Measurements from ENCODE around the gene PCYOX1L.

PCYOX1L gene, protein sequence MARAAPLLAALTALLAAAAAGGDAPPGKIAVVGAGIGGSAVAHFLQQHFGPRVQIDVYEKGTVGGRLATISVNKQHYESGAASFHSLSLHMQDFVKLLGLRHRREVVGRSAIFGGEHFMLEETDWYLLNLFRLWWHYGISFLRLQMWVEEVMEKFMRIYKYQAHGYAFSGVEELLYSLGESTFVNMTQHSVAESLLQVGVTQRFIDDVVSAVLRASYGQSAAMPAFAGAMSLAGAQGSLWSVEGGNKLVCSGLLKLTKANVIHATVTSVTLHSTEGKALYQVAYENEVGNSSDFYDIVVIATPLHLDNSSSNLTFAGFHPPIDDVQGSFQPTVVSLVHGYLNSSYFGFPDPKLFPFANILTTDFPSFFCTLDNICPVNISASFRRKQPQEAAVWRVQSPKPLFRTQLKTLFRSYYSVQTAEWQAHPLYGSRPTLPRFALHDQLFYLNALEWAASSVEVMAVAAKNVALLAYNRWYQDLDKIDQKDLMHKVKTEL

DNA sequence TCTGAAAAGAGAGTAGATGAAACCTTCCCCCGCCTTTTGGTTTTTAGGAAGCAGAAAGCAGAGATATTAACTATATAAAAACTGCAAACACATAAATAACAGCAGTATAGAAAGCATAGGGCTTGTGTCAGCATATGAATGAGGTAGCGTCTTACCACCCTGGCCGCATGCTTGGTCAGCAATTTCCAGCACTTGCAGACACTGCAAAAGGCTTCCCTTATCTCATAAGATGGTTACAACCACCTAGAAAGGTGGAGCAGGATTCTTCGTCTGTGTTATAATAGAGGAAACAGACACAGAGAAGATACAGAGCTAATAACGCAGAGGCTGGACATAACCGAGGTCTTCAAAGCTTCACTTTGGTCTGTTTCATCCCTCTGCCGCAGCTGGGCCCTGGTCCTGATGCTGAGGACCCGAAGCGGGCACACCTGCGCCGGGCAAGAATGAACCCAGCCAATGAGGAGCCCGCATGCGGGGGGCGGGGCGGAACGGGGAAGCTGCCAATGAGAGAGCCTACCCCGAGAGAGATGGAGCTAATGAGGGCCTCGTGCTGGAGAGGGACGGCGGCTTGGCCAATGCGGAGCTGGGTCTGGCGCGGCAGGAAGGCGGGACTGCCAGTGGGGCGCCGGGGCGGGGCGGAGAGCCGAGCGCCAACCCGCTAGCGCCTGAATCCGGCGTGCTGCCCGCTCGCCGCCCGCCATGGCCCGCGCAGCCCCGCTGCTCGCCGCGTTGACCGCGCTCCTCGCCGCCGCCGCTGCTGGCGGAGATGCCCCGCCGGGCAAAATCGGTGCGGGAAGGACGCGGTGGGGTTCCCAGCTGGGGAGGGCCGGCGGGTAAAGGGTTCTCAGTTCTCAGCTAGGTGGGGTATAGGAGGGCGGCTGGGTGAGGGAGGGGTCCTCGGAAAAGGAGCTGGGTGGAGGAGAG lies at the start of gene PCYOX1L:
PCYOX1L (plus strand) TSS at position 677 of the 924 bp plus-strand sequence; CDS start at position 700, 23 bp downstream.
- TF ChIP-seq, protein P1, sequence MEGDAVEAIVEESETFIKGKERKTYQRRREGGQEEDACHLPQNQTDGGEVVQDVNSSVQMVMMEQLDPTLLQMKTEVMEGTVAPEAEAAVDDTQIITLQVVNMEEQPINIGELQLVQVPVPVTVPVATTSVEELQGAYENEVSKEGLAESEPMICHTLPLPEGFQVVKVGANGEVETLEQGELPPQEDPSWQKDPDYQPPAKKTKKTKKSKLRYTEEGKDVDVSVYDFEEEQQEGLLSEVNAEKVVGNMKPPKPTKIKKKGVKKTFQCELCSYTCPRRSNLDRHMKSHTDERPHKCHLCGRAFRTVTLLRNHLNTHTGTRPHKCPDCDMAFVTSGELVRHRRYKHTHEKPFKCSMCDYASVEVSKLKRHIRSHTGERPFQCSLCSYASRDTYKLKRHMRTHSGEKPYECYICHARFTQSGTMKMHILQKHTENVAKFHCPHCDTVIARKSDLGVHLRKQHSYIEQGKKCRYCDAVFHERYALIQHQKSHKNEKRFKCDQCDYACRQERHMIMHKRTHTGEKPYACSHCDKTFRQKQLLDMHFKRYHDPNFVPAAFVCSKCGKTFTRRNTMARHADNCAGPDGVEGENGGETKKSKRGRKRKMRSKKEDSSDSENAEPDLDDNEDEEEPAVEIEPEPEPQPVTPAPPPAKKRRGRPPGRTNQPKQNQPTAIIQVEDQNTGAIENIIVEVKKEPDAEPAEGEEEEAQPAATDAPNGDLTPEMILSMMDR (IDR thresholded peaks at IDR 0.05; ENCODE audit: low read depth, low read length): no peak
- DNase-seq (ENCODE audit: extremely low read depth, low read depth): peak; percentile 86

DNA sequence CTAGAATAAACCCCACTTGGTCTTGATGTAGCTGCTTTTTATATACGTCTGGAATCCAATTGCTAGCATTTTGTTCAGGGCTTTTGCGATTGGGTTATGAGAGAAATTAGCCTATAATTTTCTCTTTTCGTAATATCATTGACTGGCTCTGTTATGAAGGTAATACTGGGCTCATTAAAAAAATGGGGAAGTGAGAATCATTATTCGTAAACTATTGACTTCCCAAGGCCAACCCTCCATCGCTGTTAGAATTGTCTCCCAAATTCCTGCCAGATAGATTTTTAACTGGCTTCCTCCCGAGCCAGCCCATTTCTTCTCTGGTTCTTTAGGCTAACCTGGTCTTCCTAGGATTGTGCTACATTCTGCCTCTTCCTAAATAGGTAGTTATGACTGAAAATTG lies 48.5 kb upstream of the PCYOX1L start:
- no peak for DNase-seq (ENCODE audit: extremely low read depth, low read depth)

GRCh38 chr5:149310488-149310887 lies 47.4 kb upstream of the PCYOX1L start:
- no peak for DNase-seq (ENCODE audit: extremely low read depth, low read depth)
- TF ChIP-seq, protein P1 (IDR thresholded peaks at IDR 0.05; ENCODE audit: low read depth, low read length): no peak

More for the DNA sequence above, 48.5 kb upstream of the PCYOX1L start:
- TF ChIP-seq, protein P1 (IDR thresholded peaks at IDR 0.05; ENCODE audit: low read depth, low read length): no peak

DNA sequence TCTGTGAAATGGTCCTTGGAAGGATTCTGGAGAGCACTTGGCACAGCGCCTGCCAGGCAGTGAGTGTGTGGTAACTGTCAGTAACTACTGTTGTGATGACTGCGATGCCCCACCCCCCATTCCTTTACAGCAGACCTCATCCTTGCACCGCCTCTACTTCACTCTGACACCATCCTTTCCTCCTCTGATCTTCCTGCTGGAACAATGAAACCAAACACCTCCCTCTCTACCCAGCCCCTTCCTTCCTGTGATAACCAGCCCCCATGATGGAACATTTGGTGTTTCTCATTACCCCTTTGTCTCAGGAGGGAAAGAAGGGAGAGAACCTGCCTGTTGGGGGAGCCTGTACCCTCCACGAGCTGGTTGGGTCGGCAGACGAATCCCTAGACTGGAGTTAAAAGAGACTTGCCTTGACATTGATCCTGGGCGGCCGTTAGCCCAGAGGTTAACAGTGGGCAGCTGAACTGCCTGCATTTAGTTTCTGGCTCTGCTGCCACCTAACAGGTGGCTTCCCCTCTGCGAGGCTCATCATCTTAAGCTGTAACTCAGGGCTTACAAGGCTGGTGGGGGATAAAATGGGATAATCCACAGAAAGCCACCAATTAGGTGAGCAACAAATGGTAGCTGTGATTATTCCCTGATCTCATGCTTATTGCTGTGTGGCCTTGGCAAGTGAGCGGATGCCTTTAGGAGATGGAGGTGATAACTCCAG lies 46.7 kb upstream of the PCYOX1L start:
- no peak for DNase-seq (ENCODE audit: extremely low read depth, low read depth)
- TF ChIP-seq, protein P1 (IDR thresholded peaks at IDR 0.05; ENCODE audit: low read depth, low read length): no peak

- TF ChIP-seq, protein P1 (IDR thresholded peaks at IDR 0.05; ENCODE audit: low read depth, low read length): no peak
- no peak for DNase-seq (ENCODE audit: extremely low read depth, low read depth)
These were observed 44.5 kb upstream of the PCYOX1L start for GRCh38 chr5:149313151-149313841.

GRCh38 chr5:149314571-149315111 lies 43.2 kb upstream of the PCYOX1L start:
- TF ChIP-seq, protein P1 (IDR thresholded peaks at IDR 0.05; ENCODE audit: low read depth, low read length): no peak

More at GRCh38 chr5:149314571-149315111, 43.2 kb upstream of the PCYOX1L start:
- DNase-seq (ENCODE audit: extremely low read depth, low read depth): no peak

All from AG09319 (cell line).